Cerebellar nuclear complex (tissue), 1 donor: Measurements from ENCODE around the gene ANO7.

Experiments
- DNase-seq, 2 experiments: peaks; one replicate each; lab custom pipeline; 2025; lab: John Stamatoyannopoulos, UW

ANO7 gene

GRCh38 chr2:241273210-241274020 lies 84.9 kb downstream of the ANO7 start:
- DNase-seq = no peak

- no peak for DNase-seq
Observed at GRCh38 chr2:241274127-241274526, 85.7 kb downstream of the ANO7 start.
